Fibroblast of lung (primary cell): Measurements from ENCODE around the gene FAM3D. TPM values are rescaled to one million over a fixed set of nuclear protein-coding genes. Genes with fewer than 3 reads are reported as not detected.

Experiments
- DNase-seq, 2 donors: peaks; one replicate each; pipeline versions ENCODE4 v3.0.0 to v3.0.0-alpha.2; 2010; ENCODE audit warnings: low read depth in 2 of 2
- H2AFZ ChIP-seq: 2 replicates; pipeline ENCODE4 v1.5.1; 2012; ENCODE audit warnings: low read length, control low read depth, inconsistent platforms
- H3K27ac ChIP-seq: 2 replicates; pipeline ENCODE4 v1.5.1; 2011; ENCODE audit warnings: low read length, control low read depth; ENCODE audit not compliant: insufficient read depth
- H3K27me3 ChIP-seq: 2 replicates; pipeline ENCODE4 v1.5.1; 2011; ENCODE audit warnings: mild to moderate bottlenecking, low read length; ENCODE audit not compliant: control insufficient read depth, insufficient read depth
- H3K36me3 ChIP-seq: 2 replicates; pipeline ENCODE4 v1.5.1; 2011; ENCODE audit warnings: low read length; ENCODE audit not compliant: control insufficient read depth, insufficient read depth
- H3K4me1 ChIP-seq: 2 replicates; pipeline ENCODE4 v1.5.1; 2011; ENCODE audit warnings: low read length; ENCODE audit not compliant: control insufficient read depth, insufficient read depth; ENCODE audit errors: extremely low read depth
- H3K4me2 ChIP-seq: 2 replicates; pipeline ENCODE4 v1.5.1; 2011; ENCODE audit warnings: low read length, control low read depth; ENCODE audit not compliant: insufficient read depth; ENCODE audit errors: extremely low read depth
- H3K4me3 ChIP-seq, 4 experiments: fragments of 200-600 bp in 1 of 4; sonication (generic) in 1 of 4; replicated peaks in 1 of 4; 2 replicates each; pipeline ENCODE4 v1.5.1; 2011 to 2016; ENCODE audit warnings: low read length in 4 of 4, low read depth in 3 of 4, mild to moderate bottlenecking in 3 of 4, control low read depth in 2 of 4, inconsistent platforms in 1 of 4, mixed read lengths in 1 of 4; ENCODE audit not compliant: insufficient read depth in 1 of 4; ENCODE audit errors: control extremely low read depth in 1 of 4
- H3K79me2 ChIP-seq: 2 replicates; pipeline ENCODE4 v1.5.1; 2012; ENCODE audit warnings: mild to moderate bottlenecking, low read length, inconsistent platforms; ENCODE audit not compliant: control insufficient read depth, insufficient read depth
- H3K9ac ChIP-seq: 2 replicates; pipeline ENCODE4 v1.5.1; 2011; ENCODE audit warnings: mild to moderate bottlenecking, low read length, control low read depth; ENCODE audit not compliant: insufficient read depth
- H3K9me3 ChIP-seq: 2 replicates; pipeline ENCODE4 v1.5.1; 2012; ENCODE audit warnings: low read depth, low read length; ENCODE audit not compliant: control insufficient read depth, insufficient read depth
- H4K20me1 ChIP-seq: 2 replicates; pipeline ENCODE4 v1.5.1; 2011; ENCODE audit warnings: low read length; ENCODE audit not compliant: control insufficient read depth, insufficient read depth; ENCODE audit errors: extremely low read depth
- EZH2 ChIP-seq: IDR thresholded peaks from 2 replicates; pipeline ENCODE4 v1.5.1; 2012; ENCODE audit warnings: low read length, control low read depth, mild to moderate bottlenecking; ENCODE audit errors: missing control alignments
- polyA plus RNA-seq, 2 donors: library from polyadenylated mRNA; depleted of rRNA in 1 of 2; stranded (reverse) in 1 of 2; unstranded in 1 of 2; fragments of >200 nt; gene quantifications; 2 replicates each; pipeline ENCODE4 v1.2.1, GENCODE V29; 2011 to 2012; ENCODE audit warnings: missing spikeins in 1 of 2
- total RNA-seq: library from RNA; depleted of rRNA; stranded (reverse); fragments of >200 nt; gene quantifications from 2 replicates; pipeline ENCODE4 v1.2.1, GENCODE V29; 2014
- TF ChIP-seq, protein P1 (sequence below), 2 donors: IDR thresholded peaks in 1 of 2; conservative IDR thresholded peaks in 1 of 2; 1 replicate in 1 of 2; 2 replicates in 1 of 2; pipeline ENCODE4 v1.5.1; 2011 to 2012; ENCODE audit warnings: low read length in 2 of 2, control low read depth in 1 of 2, inconsistent platforms in 1 of 2, low read depth in 1 of 2, mild to moderate bottlenecking in 1 of 2

Gene FAM3D
- total and polyA plus RNA-seq, 2 donors (not counting 1 experiment from before 2014, with no cell fraction given): not detected

DNA sequence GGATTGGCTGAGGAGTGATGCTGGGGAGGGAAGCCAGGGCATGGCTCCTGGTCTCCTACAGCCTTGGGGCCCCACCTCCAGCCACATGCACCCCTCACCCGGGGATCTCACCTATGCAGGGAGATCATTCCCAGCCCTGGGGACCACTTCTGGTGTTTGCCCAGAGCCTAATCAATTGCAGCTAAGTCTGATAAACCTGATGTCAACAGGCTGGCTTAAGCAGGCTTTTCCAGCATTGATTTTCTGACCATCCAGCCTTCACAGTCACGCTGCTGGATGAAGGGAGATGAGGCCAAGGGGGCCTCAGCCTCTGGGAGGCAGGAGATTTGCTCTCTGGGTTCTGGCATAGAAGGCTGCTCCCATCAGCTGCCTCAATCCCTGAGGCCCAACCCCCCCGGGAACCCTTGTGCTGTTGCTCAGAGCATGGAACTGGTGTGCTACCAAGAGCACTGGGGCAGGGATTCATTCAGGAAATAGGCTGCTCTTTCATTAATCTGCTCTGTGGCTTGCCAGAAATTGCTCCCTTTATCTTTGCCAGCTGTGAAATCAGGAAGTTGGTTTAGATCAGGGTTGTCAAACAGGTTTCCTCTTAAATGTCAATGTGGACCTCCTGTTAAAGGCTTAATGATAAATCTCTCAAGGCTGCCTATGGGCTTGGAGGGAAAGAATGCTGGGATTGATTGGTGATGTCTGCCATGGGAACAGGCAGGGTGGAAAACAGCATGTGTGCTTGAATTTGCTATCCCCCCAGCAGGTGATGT, 19.0 kb downstream of the FAM3D start:
- no peak overlapping the region for H3K4me3 ChIP-seq
- no peak for DNase-seq
- peaks cover 4% of the 10 kb centered on the region for H3K27me3 ChIP-seq
- H2AFZ ChIP-seq: no peak overlapping the region
- H3K36me3 ChIP-seq: no peaks in the 10 kb centered on the region
- H3K4me2 ChIP-seq: no peak overlapping the region
- H3K27ac ChIP-seq: no peak overlapping the region
- no peak for TF ChIP-seq EZH2
- TF ChIP-seq, protein P1, sequence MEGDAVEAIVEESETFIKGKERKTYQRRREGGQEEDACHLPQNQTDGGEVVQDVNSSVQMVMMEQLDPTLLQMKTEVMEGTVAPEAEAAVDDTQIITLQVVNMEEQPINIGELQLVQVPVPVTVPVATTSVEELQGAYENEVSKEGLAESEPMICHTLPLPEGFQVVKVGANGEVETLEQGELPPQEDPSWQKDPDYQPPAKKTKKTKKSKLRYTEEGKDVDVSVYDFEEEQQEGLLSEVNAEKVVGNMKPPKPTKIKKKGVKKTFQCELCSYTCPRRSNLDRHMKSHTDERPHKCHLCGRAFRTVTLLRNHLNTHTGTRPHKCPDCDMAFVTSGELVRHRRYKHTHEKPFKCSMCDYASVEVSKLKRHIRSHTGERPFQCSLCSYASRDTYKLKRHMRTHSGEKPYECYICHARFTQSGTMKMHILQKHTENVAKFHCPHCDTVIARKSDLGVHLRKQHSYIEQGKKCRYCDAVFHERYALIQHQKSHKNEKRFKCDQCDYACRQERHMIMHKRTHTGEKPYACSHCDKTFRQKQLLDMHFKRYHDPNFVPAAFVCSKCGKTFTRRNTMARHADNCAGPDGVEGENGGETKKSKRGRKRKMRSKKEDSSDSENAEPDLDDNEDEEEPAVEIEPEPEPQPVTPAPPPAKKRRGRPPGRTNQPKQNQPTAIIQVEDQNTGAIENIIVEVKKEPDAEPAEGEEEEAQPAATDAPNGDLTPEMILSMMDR (conservative IDR thresholded peaks at IDR 0.05 in 1 of 2, IDR thresholded peaks at IDR 0.05 in 1 of 2; ENCODE audit: low read depth in 1 of 2, low read length in 2 of 2): no peak
- H3K9ac ChIP-seq: no peak overlapping the region
- no peaks in the 10 kb centered on the region for H3K9me3 ChIP-seq
- H3K4me1 ChIP-seq: no peaks in the 10 kb centered on the region
- no peaks in the 10 kb centered on the region for H4K20me1 ChIP-seq
- no peaks in the 10 kb centered on the region for H3K79me2 ChIP-seq

DNA sequence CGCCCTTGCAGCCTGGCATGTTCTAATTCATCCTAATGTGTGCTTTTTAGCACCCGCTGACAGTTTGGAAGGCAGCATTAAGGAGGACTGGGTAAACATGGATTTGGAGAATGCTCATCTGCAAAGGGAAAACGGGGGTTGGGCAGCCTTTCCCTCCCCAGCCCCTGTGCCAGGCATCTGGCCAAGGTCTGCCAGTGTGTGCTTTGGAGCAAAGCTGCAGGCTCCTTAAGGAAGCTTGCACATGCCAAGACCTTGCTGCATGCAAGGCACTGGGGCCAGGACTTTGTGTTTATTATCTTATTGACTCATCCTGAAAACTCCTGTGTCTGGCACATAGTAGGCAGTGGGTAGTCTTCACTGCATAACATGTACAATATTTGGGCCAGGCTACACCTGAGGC, 20.1 kb downstream of the FAM3D start:
- Histone ChIP-seq H3K27me3 (peaks cover 4% of the 10 kb centered on the region), H3K27ac (no peak overlapping the region)
- DNase-seq: peak in 1 of 2 donors; percentile 25

DNA sequence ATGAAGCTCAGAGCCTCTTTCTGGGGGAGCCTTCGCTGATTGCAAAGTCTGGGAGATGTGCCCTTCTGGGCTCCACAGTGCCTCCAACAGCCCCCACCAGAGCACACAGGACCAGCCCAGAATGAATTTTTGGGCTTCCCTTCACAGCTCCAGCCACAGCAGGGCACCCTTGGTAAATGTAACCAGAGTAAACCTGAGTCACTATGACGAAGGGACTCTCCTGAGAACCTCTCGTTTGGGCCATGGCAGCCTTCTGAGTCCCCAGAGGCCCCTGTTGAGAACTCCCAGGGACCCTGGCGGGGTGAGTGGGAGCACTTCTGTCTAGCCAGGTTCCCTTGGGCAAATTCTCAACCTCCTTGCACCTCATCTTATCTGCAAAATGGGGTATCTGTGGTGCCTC, 20.8 kb downstream of the FAM3D start:
- H3K9ac ChIP-seq: no peak overlapping the region
- no peaks in the 10 kb centered on the region for H4K20me1 ChIP-seq
- peaks cover 4% of the 10 kb centered on the region for H3K27me3 ChIP-seq
- DNase-seq: no peak
- no peaks in the 10 kb centered on the region for H3K79me2 ChIP-seq
- no peaks in the 10 kb centered on the region for H3K9me3 ChIP-seq
- no peak overlapping the region for H3K27ac ChIP-seq
- no peak overlapping the region for H3K4me2 ChIP-seq
- H3K4me1 ChIP-seq: peaks cover 1% of the 10 kb centered on the region
- H2AFZ ChIP-seq: no peak overlapping the region
- H3K4me3 ChIP-seq: no peak overlapping the region
- TF ChIP-seq, protein P1 (conservative IDR thresholded peaks at IDR 0.05 in 1 of 2, IDR thresholded peaks at IDR 0.05 in 1 of 2; ENCODE audit: low read depth in 1 of 2, low read length in 2 of 2): no peak
- TF ChIP-seq EZH2: no peak
- H3K36me3 ChIP-seq: no peaks in the 10 kb centered on the region

More for the DNA sequence above, 20.1 kb downstream of the FAM3D start:
- no peak overlapping the region for H2AFZ ChIP-seq
- H3K79me2 ChIP-seq: no peaks in the 10 kb centered on the region
- no peak overlapping the region for H3K4me2 ChIP-seq
- no peak overlapping the region for H3K4me3 ChIP-seq
- TF ChIP-seq EZH2: no peak
- TF ChIP-seq, protein P1 (conservative IDR thresholded peaks at IDR 0.05 in 1 of 2, IDR thresholded peaks at IDR 0.05 in 1 of 2; ENCODE audit: low read depth in 1 of 2, low read length in 2 of 2): no peak
- no peaks in the 10 kb centered on the region for H3K9me3 ChIP-seq
- H4K20me1 ChIP-seq: no peaks in the 10 kb centered on the region
- H3K9ac ChIP-seq: no peak overlapping the region
- H3K36me3 ChIP-seq: no peaks in the 10 kb centered on the region
- no peaks in the 10 kb centered on the region for H3K4me1 ChIP-seq
